ENCODE results near the gene ZNF407.

Gene ZNF407

DNA sequence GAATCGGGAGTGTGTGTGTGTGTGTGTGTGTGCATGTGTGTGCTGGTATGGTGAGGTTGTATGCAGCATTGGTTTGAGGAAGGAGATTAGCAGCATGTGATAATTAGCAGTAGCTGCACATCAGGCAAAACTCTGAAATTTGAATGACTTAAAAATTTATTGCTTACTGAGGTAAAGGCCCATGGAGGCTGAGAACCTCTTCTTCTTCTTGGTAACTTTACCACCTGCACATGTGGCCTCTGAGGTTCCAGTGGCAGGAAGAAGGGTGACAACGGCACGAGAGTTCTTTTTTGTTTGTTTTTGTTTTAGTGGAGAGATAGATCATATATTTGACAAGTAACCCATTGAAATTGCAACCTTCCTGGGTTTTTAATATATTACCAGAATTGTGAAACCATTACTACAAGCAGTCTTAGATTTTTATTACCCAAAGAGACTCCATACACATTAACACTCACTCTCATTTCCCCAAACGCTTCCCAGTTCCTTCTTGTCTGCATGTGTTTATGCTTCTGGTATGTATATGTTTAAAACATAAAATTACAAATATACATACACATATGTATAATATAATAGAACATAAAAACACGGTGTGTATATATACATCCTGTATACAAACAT is 319.2 kb downstream of the ZNF407 start:
- no peak overlapping the region for H3K4me3 ChIP-seq (ENCODE audit: control insufficient read depth, low read depth, low read length)
- no peak for DNase-seq (ENCODE audit: low read depth)
- TF ChIP-seq, protein P1, sequence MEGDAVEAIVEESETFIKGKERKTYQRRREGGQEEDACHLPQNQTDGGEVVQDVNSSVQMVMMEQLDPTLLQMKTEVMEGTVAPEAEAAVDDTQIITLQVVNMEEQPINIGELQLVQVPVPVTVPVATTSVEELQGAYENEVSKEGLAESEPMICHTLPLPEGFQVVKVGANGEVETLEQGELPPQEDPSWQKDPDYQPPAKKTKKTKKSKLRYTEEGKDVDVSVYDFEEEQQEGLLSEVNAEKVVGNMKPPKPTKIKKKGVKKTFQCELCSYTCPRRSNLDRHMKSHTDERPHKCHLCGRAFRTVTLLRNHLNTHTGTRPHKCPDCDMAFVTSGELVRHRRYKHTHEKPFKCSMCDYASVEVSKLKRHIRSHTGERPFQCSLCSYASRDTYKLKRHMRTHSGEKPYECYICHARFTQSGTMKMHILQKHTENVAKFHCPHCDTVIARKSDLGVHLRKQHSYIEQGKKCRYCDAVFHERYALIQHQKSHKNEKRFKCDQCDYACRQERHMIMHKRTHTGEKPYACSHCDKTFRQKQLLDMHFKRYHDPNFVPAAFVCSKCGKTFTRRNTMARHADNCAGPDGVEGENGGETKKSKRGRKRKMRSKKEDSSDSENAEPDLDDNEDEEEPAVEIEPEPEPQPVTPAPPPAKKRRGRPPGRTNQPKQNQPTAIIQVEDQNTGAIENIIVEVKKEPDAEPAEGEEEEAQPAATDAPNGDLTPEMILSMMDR (conservative IDR thresholded peaks at IDR 0.05; ENCODE audit: control insufficient read depth, insufficient read depth, low read depth, low read length), result no peak

DNA sequence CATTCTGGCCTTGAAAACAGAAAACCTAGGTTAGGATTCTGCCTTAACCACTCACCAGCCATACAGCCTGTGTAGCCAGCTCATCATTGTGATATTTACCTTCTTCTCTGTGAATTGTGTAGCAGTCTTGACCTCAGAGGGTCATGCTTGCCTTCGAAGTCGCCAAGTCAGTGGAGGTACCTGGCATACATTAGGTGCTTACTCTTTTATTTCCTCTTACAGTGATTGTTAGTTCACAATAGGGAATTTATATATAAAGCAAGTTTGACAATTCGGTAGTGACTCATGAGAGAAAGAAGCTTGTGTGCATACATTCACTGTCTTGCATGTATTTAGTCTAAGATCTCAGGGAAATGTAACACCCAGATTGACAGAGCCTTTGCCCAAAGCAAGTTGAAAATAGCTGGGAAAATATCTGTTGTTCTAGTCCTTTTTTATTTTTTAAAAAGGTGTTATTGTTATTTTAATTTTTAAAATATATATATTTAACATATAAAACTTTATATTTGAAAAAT is 320.7 kb downstream of the ZNF407 start:
- H3K4me3 ChIP-seq (ENCODE audit: control insufficient read depth, low read depth, low read length), result no peak overlapping the region
- no peak for DNase-seq (ENCODE audit: low read depth)
- TF ChIP-seq, protein P1 (conservative IDR thresholded peaks at IDR 0.05; ENCODE audit: control insufficient read depth, insufficient read depth, low read depth, low read length), result no peak

DNA sequence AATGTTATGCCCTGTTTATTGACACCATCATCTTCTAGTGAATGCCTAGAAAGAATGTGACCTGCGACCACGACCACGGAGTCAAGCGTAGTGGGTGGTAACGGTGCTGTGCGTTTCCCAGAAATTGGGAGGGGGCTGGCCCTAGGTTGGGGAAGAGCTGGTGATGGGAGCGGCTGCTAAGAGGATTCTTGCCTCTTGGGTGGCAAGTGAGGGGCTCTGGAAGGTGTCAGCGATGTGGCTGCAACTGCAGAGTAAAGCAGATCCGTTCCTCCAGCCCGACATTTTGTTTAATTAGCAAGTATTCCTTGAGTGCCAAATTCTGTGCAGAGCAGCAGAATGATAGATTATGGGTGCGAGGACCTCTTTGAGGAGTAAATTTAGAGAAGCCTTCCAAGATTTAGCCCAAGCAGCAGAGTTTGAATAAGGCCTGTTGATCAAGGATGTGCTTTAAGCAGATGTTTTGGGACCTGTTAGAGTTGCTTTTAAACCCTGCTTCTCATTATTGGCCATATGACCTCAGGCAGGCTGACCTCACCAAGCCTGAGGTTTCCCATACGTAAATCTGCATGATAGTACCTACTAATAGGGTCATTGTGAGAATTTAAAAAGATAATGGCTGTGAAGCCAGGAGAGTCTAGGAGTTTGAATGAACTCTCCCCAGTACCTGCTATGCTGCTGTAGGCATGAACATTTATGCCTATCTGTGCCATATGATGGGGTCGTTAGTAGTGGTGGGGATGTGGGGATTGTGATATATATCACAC is 323.6 kb downstream of the ZNF407 start:
- DNase-seq (ENCODE audit: low read depth), result no peak
- TF ChIP-seq, protein P1 (conservative IDR thresholded peaks at IDR 0.05; ENCODE audit: control insufficient read depth, insufficient read depth, low read depth, low read length), result no peak
- H3K4me3 ChIP-seq (ENCODE audit: control insufficient read depth, low read depth, low read length), result no peak overlapping the region

DNA sequence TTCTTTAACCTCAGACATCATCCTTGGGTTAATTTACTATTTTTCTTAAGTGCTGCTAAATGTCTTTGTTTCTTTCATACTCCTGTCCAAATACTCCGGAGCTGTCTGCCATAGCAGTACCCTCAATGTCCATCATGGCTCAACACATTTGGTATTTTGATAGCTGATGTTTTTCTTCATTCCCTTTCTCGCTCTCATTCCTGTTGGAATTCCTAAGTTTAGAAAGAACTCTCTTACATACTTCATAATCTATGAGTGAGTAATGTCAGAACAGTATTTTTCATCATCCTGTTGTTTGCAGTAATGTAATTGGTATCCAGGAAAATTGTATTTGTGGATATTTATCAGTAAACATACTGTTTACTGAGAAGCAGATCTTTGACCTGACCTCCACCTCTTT is 328.4 kb downstream of the ZNF407 start:
- no peak overlapping the region for H3K4me3 ChIP-seq (ENCODE audit: control insufficient read depth, low read depth, low read length)
- TF ChIP-seq, protein P1 (conservative IDR thresholded peaks at IDR 0.05; ENCODE audit: control insufficient read depth, insufficient read depth, low read depth, low read length), result no peak
- DNase-seq (ENCODE audit: low read depth), result no peak

DNA sequence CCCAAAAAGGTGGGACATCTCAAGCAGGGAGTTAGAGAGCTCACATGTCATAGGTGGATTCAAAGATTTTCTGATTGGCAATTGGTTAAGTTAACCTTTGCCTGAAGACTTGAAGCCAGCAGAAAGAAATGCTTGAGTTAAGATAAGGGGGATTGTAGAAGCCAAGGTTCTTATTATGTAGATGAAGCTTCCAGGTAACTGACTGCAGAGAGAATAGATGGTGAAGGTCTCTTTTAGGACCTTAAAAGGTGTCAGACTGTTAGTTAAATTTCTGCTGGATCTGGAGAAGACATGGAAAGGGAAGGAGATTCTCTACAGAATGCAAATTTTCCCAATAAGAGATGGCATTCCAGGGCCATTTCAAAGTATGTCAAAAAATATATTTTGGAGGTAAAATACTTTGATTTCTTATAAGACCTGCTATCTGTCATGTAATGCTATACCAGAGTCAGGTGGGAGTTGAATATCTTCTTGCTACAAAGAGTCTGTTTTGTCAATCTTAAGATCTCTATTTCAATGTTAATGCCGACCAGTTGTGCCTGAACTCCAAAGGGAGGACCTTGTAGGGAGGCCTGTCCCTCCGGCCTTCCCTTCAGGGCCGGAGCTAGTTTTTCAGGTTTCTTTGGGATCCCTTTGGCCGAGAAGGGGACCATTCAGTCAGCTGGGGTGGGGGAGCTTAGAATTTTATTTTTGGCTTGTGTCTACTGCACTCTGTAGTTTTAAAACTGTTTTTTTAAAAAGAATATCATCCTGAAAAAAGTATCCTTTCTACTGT is 330.7 kb downstream of the ZNF407 start:
- no peak overlapping the region for H3K4me3 ChIP-seq (ENCODE audit: control insufficient read depth, low read depth, low read length)
- TF ChIP-seq, protein P1 (conservative IDR thresholded peaks at IDR 0.05; ENCODE audit: control insufficient read depth, insufficient read depth, low read depth, low read length), result no peak
- DNase-seq (ENCODE audit: low read depth), result no peak

DNA sequence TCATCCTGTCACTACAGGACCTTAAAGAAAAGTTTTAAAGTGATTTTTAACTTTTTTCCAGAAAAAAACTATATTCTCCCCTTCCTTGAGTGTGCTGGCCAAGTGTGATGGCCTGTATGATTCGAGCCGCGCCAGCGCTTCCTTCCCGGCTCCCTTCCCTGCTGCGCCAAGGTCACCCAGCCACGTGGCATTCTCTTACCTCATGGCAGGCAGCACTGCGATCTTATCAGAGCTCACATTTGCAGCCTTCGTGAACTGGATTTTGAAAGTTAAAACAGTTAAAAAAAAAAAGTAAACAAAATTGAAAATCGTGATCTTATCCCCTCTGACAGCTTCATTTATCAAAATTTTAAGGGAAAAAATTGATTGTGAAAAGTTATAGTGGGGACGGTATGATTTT is 331.4 kb downstream of the ZNF407 start:
- DNase-seq (ENCODE audit: low read depth), result no peak
- H3K4me3 ChIP-seq (ENCODE audit: control insufficient read depth, low read depth, low read length), result no peak overlapping the region
- TF ChIP-seq, protein P1 (conservative IDR thresholded peaks at IDR 0.05; ENCODE audit: control insufficient read depth, insufficient read depth, low read depth, low read length), result no peak

Measured in fibroblast of mammary gland (primary cell).